ENCODE data around the gene EP300. TPM values are rescaled to one million over a fixed set of nuclear protein-coding genes. Genes with fewer than 3 reads are reported as not detected.

Gene EP300
- total and polyA plus RNA-seq, 11 donors = 11.4 to 58.0 (median 34.7) TPM

- Histone ChIP-seq H3K27ac (no peak overlapping the region), H3K9me3 (peaks cover 0 to 4% (median 0%) of the 10 kb centered on the region in 12 donors), H3K27me3 (no peaks in the 10 kb centered on the region), H3K4me1 (peaks cover 0 to 27% (median 12%) of the 10 kb centered on the region in 12 donors), H3K36me3 (peaks cover 0 to 74% (median 54%) of the 10 kb centered on the region in 9 donors), H3K4me3 (no peak overlapping the region)
- 92 to 96% (median 93%) methylated on average over 9 of the region's 9 CpGs for WGBS, 4 donors
- DNase-seq = no peak
- intact Hi-C loops (cut with DNase I) = loop anchor here in 2 of 10 donors (5.0 to 10.0 kb wide), 2 partner anchors 35 to 57 kb away; no protein-coding TSS in a partner anchor
- TF ChIP-seq POLR2A (IDR thresholded peaks at IDR 0.05) (no peak), CTCF (IDR thresholded peaks at IDR 0.05) (no peak)
- no peak for ATAC-seq
These were observed 25.0 kb downstream of the EP300 start for GRCh38 chr22:41117127-41117965.

- Histone ChIP-seq H3K4me1 (peaks cover 0 to 10% (median 1%) of the 10 kb centered on the region in 12 donors), H3K27me3 (no peaks in the 10 kb centered on the region), H3K36me3 (peaks cover 0 to 89% (median 79%) of the 10 kb centered on the region in 9 donors), H3K4me3 (no peak overlapping the region), H3K27ac (no peak overlapping the region), H3K9me3 (no peaks in the 10 kb centered on the region)
- 74 to 82% (median 79%) methylated on average over 2 of the region's 2 CpGs for WGBS, 4 donors
- ATAC-seq = no peak
- TF ChIP-seq POLR2A (IDR thresholded peaks at IDR 0.05) (no peak), CTCF (IDR thresholded peaks at IDR 0.05) (no peak)
- DNase-seq = no peak
- intact Hi-C loops (cut with DNase I) = no loop called here
These were observed 30.8 kb downstream of the EP300 start for GRCh38 chr22:41123151-41123550.

- Histone ChIP-seq H3K36me3 (peaks cover 0 to 89% (median 79%) of the 10 kb centered on the region in 9 donors), H3K4me3 (no peak overlapping the region), H3K27me3 (no peaks in the 10 kb centered on the region), H3K27ac (no peak overlapping the region), H3K4me1 (peaks cover 0 to 10% (median 0%) of the 10 kb centered on the region in 12 donors), H3K9me3 (no peaks in the 10 kb centered on the region)
- TF ChIP-seq CTCF (IDR thresholded peaks at IDR 0.05) (no peak), POLR2A (IDR thresholded peaks at IDR 0.05) (no peak)
- 92 to 98% (median 96%) methylated on average over 9 of the region's 9 CpGs for WGBS, 4 donors
- ATAC-seq (no peak), DNase-seq (no peak)
- intact Hi-C loops (cut with DNase I) = no loop called here
These were observed 31.7 kb downstream of the EP300 start for GRCh38 chr22:41124086-41124485.

- H3K4me3 ChIP-seq = no peak overlapping the region
- H3K36me3 ChIP-seq = peaks cover 0 to 91% (median 84%) of the 10 kb centered on the region in 9 donors
- H3K9me3 ChIP-seq = no peaks in the 10 kb centered on the region
- DNase-seq (peak in 1 of 5 donors; percentile 40), ATAC-seq (peak in 1 of 4 donors; percentile 36)
- TF ChIP-seq POLR2A (IDR thresholded peaks at IDR 0.05) (no peak), CTCF (IDR thresholded peaks at IDR 0.05) (no peak)
- 83 to 93% (median 87%) methylated on average over 5 of the region's 5 CpGs for WGBS, 4 donors
- H3K4me1 ChIP-seq = peaks cover 0 to 10% (median 0%) of the 10 kb centered on the region in 12 donors
- intact Hi-C loops (cut with DNase I) = no loop called here
- H3K27me3 ChIP-seq = no peaks in the 10 kb centered on the region
- H3K27ac ChIP-seq = no peak overlapping the region
These were observed 35.1 kb downstream of the EP300 start for GRCh38 chr22:41127451-41127850.
